ENCODE measurements around the gene EPB41L4A. TPM values are rescaled to one million over a fixed set of nuclear protein-coding genes. Genes with fewer than 3 reads are reported as not detected.

Gene EPB41L4A
- total and polyA plus RNA-seq, 4 donors, result 23.4 to 67.5 (median 40.4) TPM

DNA sequence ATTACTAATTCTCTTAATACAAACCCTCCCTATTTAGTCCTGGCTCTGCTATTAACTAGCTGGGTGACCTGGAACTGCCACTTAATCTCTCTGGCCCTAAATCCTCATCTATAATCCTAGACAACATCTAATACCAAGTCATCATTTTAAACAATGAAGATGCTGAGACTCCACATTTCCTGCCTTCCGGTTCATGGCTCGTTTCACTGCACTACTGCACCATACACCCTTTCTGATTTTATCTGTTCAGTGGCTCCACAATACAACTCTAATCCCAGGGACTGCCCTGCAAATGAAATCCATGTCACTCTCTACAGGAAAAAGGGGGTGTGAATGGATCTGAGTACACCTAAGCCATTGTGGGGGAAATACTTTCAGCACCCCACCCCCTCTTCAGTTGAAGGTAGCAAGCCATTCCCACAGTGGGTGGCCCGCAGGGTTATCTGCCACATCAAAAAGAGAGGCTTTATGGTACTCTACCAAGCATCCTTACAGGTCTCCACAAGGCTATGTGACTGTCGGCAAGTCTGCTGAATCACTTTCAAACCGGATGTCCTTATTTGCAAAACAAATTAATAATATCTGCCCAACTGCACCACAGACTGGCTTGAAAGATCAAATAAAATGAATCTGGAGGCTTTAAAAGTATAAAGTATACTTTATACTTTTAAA lies 89.5 kb downstream of the EPB41L4A start:
- H3K4me3 ChIP-seq (ENCODE audit: low read depth, low read length), result no peak overlapping the region
- peaks cover 10% of the 10 kb centered on the region for H3K4me1 ChIP-seq (ENCODE audit: control insufficient read depth, insufficient read depth, low read length)
- no peaks in the 10 kb centered on the region for H3K9me3 ChIP-seq (ENCODE audit: control insufficient read depth, insufficient read depth, low read length)
- DNase-seq (ENCODE audit: low read depth in 4 of 6, low spot score in 6 of 6), result no peak
- no peaks in the 10 kb centered on the region for H3K27me3 ChIP-seq (ENCODE audit: control insufficient read depth, insufficient read depth, low read length)
- 86% methylated on average over 1 of the region's 5 CpGs for WGBS (ENCODE audit: insufficient coverage)
- H3K27ac ChIP-seq (ENCODE audit: low read depth, low read length), result no peak overlapping the region
- H3K36me3 ChIP-seq (ENCODE audit: control insufficient read depth, insufficient read depth, low read length), result no peaks in the 10 kb centered on the region

DNA sequence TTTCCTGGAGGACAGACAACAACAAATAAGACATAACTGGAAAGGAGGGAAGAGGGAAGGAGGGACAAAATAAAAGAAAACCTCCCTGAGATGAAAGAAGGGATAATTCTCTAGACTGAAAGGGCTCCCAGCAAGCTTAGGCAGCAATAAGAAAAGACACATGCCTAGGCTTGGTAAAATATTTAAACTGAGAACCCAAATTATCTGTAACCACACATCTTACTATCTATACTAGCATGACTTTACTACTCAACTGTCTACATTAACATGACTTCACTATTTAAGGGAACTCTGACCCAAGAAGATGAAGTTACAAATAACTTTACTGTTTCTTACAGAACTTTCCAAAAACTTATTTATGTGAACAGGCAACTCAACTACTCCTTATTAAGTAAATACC lies 95.9 kb downstream of the EPB41L4A start:
- no peak overlapping the region for H3K4me3 ChIP-seq (ENCODE audit: low read depth, low read length)
- no peaks in the 10 kb centered on the region for H3K27me3 ChIP-seq (ENCODE audit: control insufficient read depth, insufficient read depth, low read length)
- H3K4me1 ChIP-seq (ENCODE audit: control insufficient read depth, insufficient read depth, low read length), result no peaks in the 10 kb centered on the region
- no peaks in the 10 kb centered on the region for H3K9me3 ChIP-seq (ENCODE audit: control insufficient read depth, insufficient read depth, low read length)
- no peak for DNase-seq (ENCODE audit: low read depth in 4 of 6, low spot score in 6 of 6)
- H3K27ac ChIP-seq (ENCODE audit: low read depth, low read length), result no peak overlapping the region
- no peaks in the 10 kb centered on the region for H3K36me3 ChIP-seq (ENCODE audit: control insufficient read depth, insufficient read depth, low read length)

DNA sequence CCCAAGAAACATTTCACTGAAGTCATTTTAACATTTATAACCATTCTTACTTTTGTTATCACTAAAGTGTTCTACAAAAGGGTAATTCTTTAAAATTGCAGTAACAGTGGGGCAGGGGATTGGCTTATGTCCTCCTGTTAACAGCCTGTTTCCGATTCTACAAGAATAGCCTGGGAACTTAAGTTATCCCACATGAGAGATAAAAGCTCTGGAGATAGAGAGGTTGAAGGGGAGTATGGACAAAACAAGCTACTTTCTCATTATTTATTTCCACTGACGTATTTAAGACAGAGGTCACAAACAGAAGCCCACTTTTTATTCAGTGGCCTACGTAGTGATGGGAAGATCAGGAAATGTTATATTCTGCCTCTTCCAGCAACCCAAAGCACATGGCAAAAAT lies 98.7 kb downstream of the EPB41L4A start:
- Histone ChIP-seq H3K9me3 (ENCODE audit: control insufficient read depth, insufficient read depth, low read length) (no peaks in the 10 kb centered on the region), H3K36me3 (ENCODE audit: control insufficient read depth, insufficient read depth, low read length) (no peaks in the 10 kb centered on the region), H3K27me3 (ENCODE audit: control insufficient read depth, insufficient read depth, low read length) (no peaks in the 10 kb centered on the region), H3K27ac (ENCODE audit: low read depth, low read length) (no peak overlapping the region), H3K4me1 (ENCODE audit: control insufficient read depth, insufficient read depth, low read length) (no peaks in the 10 kb centered on the region), H3K4me3 (ENCODE audit: low read depth, low read length) (no peak overlapping the region)
- WGBS (ENCODE audit: insufficient coverage), result no CpG with 5 or more reads among the region's 3 CpGs
- no peak for DNase-seq (ENCODE audit: low read depth in 4 of 6, low spot score in 6 of 6)

DNA sequence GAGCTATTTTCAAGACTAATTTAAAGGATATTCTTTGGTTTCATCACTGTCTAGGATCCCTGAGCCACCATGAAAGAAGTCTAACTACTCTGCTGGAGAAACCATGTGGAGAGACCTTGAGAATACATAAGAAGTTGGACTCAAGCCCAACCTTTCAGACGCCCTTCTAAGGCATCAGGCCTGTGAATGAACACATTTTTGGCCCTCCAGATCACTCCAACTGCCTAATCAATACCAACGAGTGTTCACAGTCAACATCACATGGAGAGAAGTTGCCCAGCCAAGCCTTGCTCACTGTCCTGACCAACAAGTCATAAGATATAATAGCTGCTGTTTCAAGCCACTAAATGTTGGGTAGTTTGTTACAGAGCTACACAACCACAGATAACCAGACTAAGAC lies 100.7 kb downstream of the EPB41L4A start:
- Histone ChIP-seq H3K27me3 (ENCODE audit: control insufficient read depth, insufficient read depth, low read length) (no peaks in the 10 kb centered on the region), H3K9me3 (ENCODE audit: control insufficient read depth, insufficient read depth, low read length) (no peaks in the 10 kb centered on the region), H3K36me3 (ENCODE audit: control insufficient read depth, insufficient read depth, low read length) (no peaks in the 10 kb centered on the region), H3K27ac (ENCODE audit: low read depth, low read length) (no peak overlapping the region), H3K4me1 (ENCODE audit: control insufficient read depth, insufficient read depth, low read length) (no peaks in the 10 kb centered on the region), H3K4me3 (ENCODE audit: low read depth, low read length) (no peak overlapping the region)
- no peak for DNase-seq (ENCODE audit: low read depth in 4 of 6, low spot score in 6 of 6)
- 25% methylated on average over 1 of the region's 2 CpGs for WGBS (ENCODE audit: insufficient coverage)

DNA sequence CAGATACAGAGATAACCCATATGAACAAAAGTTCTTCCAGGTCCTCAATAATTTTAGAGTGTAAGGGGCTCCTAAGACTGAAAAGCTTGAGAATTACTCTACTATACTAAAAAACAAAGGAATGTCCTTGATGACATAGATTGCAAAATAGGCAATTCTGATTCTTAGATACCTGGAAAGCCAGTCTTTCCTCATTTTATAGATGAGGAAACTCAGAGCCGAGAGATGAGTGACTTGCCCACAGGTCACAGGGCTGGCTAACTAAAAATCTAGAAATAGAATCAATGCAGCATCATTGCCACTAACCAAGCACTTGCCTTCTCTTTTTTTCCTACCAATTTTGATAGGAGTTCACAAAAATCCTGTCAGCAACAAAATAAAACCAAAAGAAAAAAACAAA lies 101.2 kb downstream of the EPB41L4A start:
- no peaks in the 10 kb centered on the region for H3K27me3 ChIP-seq (ENCODE audit: control insufficient read depth, insufficient read depth, low read length)
- WGBS (ENCODE audit: insufficient coverage), result 100% methylated on average over 1 of the region's 1 CpG
- no peak overlapping the region for H3K27ac ChIP-seq (ENCODE audit: low read depth, low read length)
- no peak for DNase-seq (ENCODE audit: low read depth in 4 of 6, low spot score in 6 of 6)
- H3K4me1 ChIP-seq (ENCODE audit: control insufficient read depth, insufficient read depth, low read length), result no peaks in the 10 kb centered on the region
- H3K4me3 ChIP-seq (ENCODE audit: low read depth, low read length), result no peak overlapping the region
- no peaks in the 10 kb centered on the region for H3K9me3 ChIP-seq (ENCODE audit: control insufficient read depth, insufficient read depth, low read length)
- no peaks in the 10 kb centered on the region for H3K36me3 ChIP-seq (ENCODE audit: control insufficient read depth, insufficient read depth, low read length)

DNA sequence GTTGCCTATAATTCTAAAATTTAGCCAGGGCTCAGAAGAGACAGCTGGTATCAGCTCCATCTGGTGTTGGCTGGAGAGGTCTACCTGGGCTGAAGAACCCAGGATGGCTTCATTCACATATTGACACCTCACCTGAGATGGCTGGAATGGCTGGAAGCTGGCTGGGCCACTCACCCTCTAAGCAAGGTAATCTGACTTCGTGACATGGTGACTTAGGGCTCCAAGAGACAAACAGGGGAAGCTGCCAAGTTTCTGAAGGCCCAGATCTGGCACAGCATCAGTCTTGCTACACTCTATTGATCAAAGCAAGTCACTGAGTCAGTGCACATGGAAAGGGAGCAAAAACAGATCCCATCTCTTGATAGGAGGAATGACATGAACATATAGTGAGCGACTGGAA lies 102.3 kb downstream of the EPB41L4A start:
- no peak for DNase-seq (ENCODE audit: low read depth in 4 of 6, low spot score in 6 of 6)
- 67% methylated on average over 1 of the region's 2 CpGs for WGBS (ENCODE audit: insufficient coverage)

DNA sequence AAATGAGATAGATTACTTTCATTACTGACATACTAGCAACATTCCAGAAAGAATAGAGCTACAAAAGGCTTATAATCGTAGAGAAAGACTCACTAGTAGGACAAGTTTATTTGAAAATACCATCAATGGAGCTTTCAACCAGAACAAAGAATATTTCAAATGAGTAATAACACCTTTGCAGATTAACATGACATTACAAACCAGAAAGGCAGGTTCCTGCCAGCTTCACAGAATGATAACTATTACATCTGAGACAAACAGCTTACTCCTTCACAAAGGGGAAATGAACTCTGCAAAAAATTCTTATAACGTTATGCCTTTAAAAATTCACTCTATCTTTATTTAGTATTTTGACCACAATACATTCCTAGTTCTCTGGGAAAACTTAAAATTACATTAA lies 103.1 kb downstream of the EPB41L4A start:
- no peaks in the 10 kb centered on the region for H3K9me3 ChIP-seq (ENCODE audit: control insufficient read depth, insufficient read depth, low read length)
- H3K27me3 ChIP-seq (ENCODE audit: control insufficient read depth, insufficient read depth, low read length), result no peaks in the 10 kb centered on the region
- no peaks in the 10 kb centered on the region for H3K4me1 ChIP-seq (ENCODE audit: control insufficient read depth, insufficient read depth, low read length)
- WGBS (ENCODE audit: insufficient coverage), result 60% methylated on average over 1 of the region's 2 CpGs
- no peaks in the 10 kb centered on the region for H3K36me3 ChIP-seq (ENCODE audit: control insufficient read depth, insufficient read depth, low read length)
- no peak overlapping the region for H3K27ac ChIP-seq (ENCODE audit: low read depth, low read length)
- H3K4me3 ChIP-seq (ENCODE audit: low read depth, low read length), result no peak overlapping the region
- DNase-seq (ENCODE audit: low read depth in 4 of 6, low spot score in 6 of 6), result no peak

More for the DNA sequence above, 102.3 kb downstream of the EPB41L4A start:
- H3K9me3 ChIP-seq (ENCODE audit: control insufficient read depth, insufficient read depth, low read length), result no peaks in the 10 kb centered on the region
- H3K27me3 ChIP-seq (ENCODE audit: control insufficient read depth, insufficient read depth, low read length), result no peaks in the 10 kb centered on the region
- H3K27ac ChIP-seq (ENCODE audit: low read depth, low read length), result no peak overlapping the region
- H3K4me1 ChIP-seq (ENCODE audit: control insufficient read depth, insufficient read depth, low read length), result no peaks in the 10 kb centered on the region
- H3K4me3 ChIP-seq (ENCODE audit: low read depth, low read length), result no peak overlapping the region
- H3K36me3 ChIP-seq (ENCODE audit: control insufficient read depth, insufficient read depth, low read length), result no peaks in the 10 kb centered on the region

DNA sequence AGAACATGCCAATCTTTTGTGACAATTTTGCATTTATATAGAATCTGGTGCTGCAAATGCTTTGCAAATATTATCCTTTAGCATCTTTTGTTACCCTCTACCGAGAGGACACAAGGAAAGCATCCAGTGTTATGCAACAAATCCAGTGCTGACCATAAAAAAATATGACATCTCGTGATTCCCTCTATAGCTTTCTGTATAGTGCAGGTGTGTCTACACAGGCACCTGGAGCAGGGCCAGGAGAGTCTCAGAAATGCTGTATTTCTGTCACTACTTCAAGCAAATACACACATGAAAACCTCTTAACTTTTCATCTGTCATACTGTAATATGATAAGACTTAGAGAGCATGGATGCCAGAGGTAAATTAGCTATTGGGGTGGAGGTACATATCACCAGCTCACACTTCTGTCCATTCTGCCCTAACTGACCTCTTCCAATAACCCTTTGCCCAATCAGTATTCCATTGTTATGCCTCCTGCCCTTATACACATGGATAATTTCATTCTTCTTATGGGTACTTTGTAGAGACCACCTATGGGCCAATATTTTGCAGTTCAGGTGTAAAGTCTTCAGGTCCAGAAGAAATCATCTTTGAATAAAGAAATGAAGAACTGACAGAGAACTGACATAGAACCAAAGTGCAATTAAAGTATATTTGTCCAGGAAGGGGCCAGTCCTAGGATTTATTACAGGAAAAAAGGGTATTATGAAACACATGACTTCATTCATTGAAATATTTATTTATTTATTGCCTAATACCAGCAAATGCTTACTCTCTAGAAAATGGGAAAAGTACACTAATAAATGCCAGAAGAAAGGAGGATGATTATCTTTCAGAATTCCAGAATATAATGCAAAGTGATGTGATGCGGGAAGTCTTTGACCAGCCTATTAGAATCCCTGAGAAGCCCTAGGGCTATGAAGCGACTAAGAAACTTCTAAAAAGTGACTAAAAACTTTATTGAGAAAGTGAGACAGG lies 106.5 kb downstream of the EPB41L4A start:
- 100% methylated on average over 1 of the region's 4 CpGs for WGBS (ENCODE audit: insufficient coverage)
- Histone ChIP-seq H3K27me3 (ENCODE audit: control insufficient read depth, insufficient read depth, low read length) (no peaks in the 10 kb centered on the region), H3K4me3 (ENCODE audit: low read depth, low read length) (no peak overlapping the region), H3K27ac (ENCODE audit: low read depth, low read length) (no peak overlapping the region), H3K4me1 (ENCODE audit: control insufficient read depth, insufficient read depth, low read length) (no peaks in the 10 kb centered on the region), H3K36me3 (ENCODE audit: control insufficient read depth, insufficient read depth, low read length) (no peaks in the 10 kb centered on the region), H3K9me3 (ENCODE audit: control insufficient read depth, insufficient read depth, low read length) (peaks cover 2% of the 10 kb centered on the region)
- DNase-seq (ENCODE audit: low read depth in 4 of 6, low spot score in 6 of 6), result no peak

DNA sequence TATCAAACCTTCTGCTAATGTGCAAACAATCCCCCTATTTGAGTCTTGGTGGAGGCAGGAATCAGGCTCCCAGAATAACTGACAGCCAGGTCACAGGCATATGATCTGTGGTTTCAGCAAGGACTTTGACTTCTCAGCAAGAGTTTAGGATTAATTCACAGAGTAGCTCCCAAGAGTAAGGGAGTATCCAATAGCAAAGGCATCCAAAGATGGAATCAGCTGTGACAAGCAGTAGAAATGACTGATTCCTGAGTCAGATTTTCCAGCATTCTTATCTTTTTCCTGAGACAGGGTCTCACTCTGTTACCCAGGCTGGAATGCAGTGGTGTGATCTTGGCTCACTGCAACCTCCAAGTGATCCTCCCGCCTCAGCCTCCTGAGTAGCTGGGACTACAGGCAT lies 108.3 kb downstream of the EPB41L4A start:
- WGBS (ENCODE audit: insufficient coverage), result 100% methylated on average over 1 of the region's 1 CpG
- Histone ChIP-seq H3K4me3 (ENCODE audit: low read depth, low read length) (no peak overlapping the region), H3K27ac (ENCODE audit: low read depth, low read length) (no peak overlapping the region), H3K27me3 (ENCODE audit: control insufficient read depth, insufficient read depth, low read length) (no peaks in the 10 kb centered on the region), H3K9me3 (ENCODE audit: control insufficient read depth, insufficient read depth, low read length) (peaks cover 2% of the 10 kb centered on the region), H3K36me3 (ENCODE audit: control insufficient read depth, insufficient read depth, low read length) (no peaks in the 10 kb centered on the region), H3K4me1 (ENCODE audit: control insufficient read depth, insufficient read depth, low read length) (no peaks in the 10 kb centered on the region)
- DNase-seq (ENCODE audit: low read depth in 4 of 6, low spot score in 6 of 6), result no peak

DNA sequence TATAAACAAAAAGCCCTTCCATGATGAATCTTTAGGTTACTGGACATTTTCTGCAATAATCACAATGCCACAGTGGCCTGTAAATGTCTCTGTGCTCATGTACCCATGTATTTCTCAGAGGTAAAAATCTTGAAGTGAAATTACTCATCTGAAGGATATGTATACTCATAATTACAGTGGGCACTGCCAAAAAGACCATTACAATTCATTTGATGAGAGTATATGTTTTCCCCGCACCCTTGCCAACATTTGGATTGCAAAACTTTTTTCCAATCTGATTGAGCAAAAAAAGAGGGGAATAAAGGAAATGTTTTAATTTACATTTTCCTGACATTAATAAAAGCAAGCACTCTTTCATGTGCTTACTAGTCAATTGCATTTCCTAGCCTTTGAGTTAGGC lies 110.5 kb downstream of the EPB41L4A start:
- no peak for DNase-seq (ENCODE audit: low read depth in 4 of 6, low spot score in 6 of 6)
- Histone ChIP-seq H3K4me3 (ENCODE audit: low read depth, low read length) (no peak overlapping the region), H3K9me3 (ENCODE audit: control insufficient read depth, insufficient read depth, low read length) (peaks cover 2% of the 10 kb centered on the region), H3K27me3 (ENCODE audit: control insufficient read depth, insufficient read depth, low read length) (no peaks in the 10 kb centered on the region), H3K27ac (ENCODE audit: low read depth, low read length) (no peak overlapping the region), H3K36me3 (ENCODE audit: control insufficient read depth, insufficient read depth, low read length) (no peaks in the 10 kb centered on the region), H3K4me1 (ENCODE audit: control insufficient read depth, insufficient read depth, low read length) (no peaks in the 10 kb centered on the region)
- no CpG with 5 or more reads among the region's 1 CpG for WGBS (ENCODE audit: insufficient coverage)
